Non-pigmented ciliary epithelial cell (primary cell): Measurements from ENCODE around the gene EXOC6.
"Not testable (repeated sequence)": the region's sequence is repeated elsewhere in the genome, so short reads cannot be mapped to it uniquely, and the experiment has no call there.

Source experiments
- DNase-seq: peaks from one replicate; pipeline ENCODE4 v3.0.0-alpha.2; 2010; ENCODE audit warnings: low read depth

The EXOC6 gene

DNA sequence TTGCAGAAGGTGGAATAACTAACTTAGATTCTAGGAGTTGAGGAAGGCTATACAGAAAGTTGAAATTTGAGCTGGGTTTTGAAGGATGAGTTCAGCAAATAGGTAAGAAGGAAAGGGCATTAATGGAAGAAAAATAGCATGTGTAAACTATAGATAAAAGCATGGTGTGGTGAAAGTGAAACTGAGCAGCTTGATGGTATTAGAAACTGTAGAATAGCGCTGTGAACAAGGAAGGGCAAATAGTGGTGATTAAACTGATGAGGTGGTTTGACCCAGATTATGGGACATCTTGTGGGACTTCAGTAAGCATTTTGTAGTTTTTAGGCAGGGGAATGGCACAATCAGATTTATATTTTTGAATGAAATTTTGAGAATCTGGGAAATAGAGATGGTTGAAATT, 90.5 kb downstream of the EXOC6 start:
- DNase-seq, result no peak

DNA sequence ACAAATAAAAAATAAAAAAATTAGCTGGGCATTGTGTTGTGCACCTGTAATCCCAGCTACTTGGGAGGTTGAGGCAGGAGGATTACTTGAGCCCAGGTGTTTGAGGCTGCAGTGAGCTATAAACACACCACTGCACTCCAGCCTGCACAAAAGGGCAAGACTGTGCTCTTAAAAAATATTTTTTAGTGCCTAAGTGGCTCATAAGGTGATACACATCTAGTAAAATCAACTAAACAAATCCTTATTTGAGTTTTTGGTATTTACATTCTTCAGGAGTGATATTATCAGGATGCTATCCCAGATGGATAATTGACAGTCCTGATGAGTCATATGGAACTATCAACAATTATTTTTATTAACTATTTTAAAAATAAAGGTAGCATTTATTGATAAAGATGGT, 93.9 kb downstream of the EXOC6 start:
- DNase-seq, result no peak

DNA sequence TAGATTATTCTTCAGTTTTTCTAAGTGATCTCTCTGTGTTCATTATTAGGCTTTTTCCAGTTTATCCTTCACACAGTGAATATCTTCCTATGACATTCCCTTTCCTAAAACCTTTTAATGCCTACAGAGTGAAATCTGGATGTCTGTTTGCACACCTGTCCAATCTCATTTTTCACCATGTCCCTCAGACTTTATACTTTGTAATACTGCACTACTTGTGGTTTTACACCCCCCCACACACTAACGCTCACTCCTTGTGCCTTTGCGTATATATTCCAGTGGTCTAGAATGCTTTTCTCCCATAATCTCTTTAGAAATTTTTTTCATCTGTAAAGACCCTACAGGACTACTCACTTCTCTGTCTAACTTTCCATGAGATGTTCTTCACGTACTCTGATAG, 98.2 kb downstream of the EXOC6 start:
- no peak for DNase-seq

DNA sequence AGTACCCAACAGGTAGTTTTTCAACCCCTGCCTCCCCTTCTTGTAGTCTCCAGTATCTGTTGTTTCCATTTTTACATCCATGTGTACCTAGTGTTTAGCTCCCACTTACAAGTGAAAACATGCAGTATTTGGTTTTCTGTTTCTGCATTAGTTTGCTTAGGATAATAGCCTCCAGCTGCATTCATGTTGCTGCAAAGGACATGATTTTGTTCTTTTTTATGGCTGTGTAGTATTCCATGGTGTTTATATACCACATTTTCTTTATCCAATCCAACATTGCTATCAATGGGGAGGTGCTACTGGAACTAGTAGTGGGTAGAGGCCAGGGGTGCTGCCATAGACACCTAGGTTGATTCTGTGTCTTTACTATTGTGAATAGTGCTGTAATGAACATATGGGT, 104.3 kb downstream of the EXOC6 start:
- not testable (repeated sequence) for DNase-seq

DNA sequence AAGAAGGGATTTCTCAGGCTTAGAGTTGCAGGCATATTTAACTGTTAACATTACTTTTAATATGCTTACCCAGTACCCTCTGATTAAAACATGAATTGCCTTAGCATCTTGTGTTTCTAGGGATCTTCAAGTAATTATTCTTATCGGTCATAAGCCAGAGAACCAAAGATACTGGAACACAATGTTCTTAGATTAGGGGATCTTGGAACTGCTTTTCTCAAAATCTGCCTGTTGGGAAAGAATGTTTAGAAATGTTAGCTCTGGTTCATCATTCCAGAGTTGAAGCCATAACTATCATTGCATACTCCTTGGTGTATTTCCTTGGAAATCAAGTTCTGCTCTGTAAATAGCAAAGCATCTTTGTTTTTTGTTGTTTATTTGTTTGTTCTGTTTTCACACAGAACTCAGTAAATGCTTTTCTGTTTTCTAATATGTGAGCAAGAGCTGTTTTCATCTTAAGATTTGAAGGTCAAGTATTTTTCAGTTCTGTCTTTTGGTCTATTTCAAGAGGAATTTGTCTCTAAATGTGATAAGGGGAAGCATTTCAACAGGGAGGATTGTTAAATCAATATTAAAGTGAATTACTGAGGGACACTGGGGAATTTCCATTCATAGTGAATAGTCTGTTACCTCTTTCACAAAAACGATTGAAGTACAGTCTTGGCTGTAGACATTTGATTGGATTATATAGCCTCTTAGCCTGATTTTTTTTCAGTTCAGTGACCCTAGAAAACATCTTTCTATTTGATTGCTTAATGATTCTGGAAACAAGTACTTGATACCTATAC, 109.1 kb downstream of the EXOC6 start:
- no peak for DNase-seq

DNA sequence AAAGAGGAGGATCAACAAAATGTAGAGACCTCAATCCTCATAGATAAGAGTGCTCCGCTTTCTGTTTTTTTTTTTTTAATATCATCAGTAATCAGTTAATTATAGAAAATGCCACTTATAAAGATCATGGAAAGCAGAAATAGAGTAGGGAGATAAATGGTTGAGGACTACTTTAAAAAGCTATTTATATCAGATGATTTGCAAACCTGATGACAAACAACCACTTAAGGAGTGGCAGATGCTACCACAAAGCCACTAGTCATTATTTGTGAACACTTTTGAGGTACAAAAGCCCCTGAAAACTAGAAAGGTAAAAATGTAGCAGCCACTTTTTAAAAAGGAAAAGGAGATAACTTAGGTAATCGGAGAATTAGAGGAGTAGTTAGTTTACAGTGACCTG, 113.3 kb downstream of the EXOC6 start:
- no peak for DNase-seq

DNA sequence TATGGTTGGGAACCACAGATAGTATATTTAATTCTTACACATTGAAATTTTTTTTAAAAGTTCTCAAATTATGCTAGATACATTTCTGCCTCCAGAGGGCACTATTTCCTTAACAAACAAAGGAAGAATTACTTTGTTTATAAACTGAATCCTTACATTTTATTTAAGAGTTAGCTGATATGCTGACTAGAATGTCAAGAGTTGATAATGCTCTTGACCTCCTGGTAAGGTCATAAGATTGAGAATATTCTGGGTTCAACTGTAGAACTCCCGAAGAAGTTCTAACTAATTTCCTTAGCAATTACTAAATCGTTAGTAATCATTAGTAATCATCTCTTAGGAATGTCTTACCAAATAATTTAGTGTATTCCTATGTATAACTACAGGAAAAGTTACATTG, 117.0 kb downstream of the EXOC6 start:
- DNase-seq, result peak; percentile 19

DNA sequence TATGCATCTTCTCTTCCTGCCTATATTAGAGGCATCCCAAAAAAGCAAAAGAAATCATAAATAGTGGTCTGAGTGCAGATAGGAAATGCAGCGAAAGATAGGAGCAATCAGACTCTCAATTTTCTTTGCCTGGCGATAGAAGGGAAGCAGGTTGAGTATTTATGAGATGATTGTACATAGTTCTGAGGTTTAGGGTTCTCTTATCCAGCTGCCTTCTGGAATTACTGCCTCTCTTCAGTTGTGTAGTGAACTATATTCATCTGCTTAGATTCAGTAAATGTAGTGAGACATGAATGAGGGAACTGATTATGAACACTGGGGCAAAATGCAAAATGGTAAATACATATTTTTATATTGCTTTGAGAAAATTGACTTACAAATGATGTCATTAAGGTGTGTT, 119.3 kb downstream of the EXOC6 start:
- DNase-seq, result no peak

DNA sequence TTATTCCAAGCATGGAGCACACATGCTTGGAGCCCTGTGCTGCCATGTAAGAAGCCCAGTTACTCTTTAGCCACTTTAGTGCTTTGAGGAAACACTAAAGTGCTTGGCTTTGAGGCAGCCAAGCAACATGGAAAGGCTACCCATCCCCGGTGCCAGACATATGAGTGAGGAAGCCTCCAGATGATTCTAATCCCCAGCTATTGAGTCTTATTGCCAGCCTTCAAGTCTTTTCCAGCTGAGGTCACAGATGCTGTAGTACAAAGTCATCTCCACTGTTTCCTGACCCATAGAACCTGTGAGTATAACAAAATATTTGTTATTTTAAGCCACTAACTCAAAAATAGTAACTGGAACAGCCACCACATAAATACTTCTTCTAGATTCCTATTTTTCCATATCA, 120.8 kb downstream of the EXOC6 start:
- no peak for DNase-seq

DNA sequence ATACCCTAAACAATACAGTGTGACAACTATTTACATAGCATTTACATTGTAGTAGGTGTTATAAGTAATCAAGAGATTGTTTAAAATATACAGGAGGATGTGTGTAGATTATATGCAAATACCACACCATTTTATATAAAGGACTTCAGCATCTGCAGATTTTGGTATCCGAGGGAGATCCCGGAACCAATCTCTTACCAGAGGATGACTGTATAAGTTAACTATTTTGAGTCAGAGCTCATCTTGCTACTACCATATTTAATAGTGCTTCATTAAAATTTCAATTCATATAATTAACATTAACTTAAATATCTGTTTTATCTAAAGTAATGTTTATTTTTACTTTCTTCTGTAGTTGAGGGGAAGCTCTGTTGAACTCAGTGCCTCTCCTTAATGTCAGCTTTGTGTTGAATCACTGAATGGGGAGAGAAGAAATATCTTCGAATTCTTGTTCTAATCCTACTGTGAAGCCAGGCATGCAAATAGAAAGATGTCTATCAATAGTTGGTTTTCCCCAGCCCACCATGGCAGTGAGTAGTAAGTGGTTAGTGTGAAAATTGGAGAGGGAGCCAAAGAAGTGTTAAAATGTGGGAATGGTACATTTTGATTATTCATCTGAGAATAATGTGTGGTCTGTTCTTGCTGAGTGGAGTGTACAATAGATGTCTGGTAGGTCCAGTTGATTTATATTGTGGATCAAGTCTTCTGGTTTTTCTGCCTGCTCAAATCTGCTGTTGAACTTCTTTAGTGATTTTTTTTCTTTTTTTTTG, 122.2 kb downstream of the EXOC6 start:
- DNase-seq, result no peak

DNA sequence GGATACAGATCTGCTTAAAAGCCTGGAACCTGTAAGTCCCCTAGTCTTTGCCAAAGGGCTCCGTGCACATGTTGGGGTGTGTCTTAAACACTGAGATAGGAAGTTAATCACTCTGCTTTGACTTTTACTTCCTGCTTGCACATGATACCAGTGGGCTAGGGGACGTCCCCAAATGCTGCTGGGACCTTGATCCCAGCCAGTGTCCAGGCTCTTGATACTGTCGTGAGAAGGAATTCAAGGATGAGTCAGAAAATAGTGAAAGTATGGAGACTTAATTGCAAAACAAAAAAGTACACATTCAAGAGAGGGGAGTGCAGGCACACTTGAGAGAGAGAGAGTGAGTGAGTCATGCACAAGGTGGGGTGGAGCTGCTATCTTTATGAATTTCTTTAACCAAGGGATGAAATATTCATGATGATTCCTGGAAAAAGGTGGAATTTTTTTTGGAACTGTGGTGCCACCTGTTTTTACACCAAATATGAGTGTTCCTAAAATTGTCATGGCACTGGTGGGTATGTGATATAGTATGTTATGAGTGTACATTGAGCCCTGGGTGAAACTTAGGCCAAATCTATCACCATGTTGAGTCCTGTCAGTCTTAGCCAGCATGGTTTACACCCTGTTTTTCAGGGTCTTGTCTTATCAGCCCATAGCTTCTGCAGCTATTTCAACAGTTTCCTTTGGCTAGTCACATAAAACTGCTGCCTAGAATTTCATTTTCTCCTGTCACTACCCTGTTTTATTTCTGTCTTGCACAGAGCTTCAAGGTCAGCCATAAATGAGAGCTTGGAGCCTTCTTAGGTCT, 123.9 kb downstream of the EXOC6 start:
- no peak for DNase-seq

DNA sequence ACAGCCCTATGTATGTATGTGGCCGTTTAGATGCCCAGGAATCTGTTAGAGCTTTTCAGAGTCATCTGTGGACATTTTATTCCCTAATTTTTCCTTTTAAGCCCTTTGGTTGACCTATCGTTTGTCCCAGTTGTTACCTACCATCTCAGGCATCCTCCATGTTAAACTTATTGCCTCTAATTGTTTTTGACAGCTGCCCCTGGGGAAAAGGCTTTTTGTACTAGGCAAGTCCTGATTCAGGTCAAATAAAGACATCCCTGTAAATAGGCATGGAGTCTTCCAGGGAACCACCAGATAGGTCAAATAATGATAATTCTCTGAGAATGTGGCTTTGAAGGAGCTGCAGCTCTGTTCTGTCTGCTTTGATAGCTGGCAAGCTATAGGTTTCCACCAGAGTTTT, 124.6 kb downstream of the EXOC6 start:
- DNase-seq, result no peak

DNA sequence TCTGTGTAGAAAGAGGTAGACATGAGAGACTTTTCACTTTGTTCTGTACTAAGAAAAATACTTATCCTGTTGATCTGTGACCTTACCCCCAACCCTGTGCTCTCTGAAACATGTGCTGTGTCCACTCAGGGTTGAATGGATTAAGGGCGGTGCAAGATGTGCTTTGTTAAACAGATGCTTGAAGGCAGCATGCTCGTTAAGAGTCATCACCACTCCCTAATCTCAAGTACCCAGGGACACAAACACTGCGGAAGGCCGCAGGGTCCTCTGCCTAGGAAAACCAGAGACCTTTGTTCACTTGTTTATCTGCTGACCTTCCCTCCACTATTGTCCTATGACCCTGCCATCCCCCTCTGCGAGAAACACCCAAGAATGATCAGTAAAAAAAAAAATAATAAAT, 128.0 kb downstream of the EXOC6 start:
- DNase-seq, result not testable (repeated sequence)

DNA sequence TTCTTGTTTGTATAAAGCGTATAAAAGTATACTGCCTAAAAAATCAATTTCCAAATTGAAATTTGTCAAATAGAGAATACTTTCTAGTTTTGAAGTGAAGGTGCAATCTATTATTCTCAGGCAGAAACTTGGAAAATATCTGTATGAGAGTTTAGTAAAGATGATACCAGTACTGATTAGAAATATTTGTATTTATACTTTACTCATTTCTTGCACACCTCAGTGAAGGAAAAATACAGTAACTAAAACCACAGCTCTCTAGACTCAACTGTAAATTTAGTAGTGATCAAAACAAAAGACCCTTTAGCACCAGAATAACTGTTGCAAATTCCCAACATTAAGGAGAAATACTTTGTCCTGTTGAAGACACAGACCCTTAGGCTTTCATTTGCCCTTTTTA, 140.9 kb downstream of the EXOC6 start:
- no peak for DNase-seq

DNA sequence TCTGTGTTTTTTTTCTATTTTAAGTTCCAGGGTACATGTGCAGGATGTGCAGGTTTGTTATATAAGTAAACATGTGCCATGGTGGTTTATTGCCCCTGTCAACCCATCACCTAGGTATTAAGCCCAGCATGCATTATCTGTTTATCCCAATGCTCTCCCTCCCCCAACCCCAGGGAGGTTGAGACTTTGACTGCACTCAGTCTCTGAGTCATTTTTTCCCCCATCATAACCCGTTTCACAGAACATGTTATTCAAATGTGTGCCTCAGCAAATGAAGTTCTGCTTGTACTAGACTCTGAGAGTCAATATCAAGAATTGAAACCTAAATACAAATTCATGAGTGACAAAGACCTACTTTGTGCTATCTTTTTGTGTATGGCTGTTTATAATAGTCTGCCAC, 142.3 kb downstream of the EXOC6 start:
- DNase-seq, result no peak

DNA sequence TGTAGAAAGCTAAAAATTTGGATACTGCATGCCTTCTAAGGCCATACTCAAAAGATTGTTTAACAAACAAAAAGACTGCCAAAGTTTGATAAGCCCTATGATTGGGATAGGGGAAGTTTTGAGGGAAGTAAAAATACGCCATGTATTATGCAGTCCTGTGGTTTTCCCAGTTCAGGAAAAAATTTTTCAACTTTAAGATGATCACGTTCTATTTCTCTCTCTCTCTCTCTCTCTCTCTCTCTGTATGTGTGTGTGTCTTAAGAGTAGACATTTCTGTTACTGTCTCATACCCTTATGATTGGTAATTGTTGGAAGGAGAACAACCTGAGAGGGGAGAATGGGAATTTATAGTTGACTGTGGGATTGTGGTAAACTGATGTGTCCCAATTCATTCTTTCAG, 143.2 kb downstream of the EXOC6 start:
- DNase-seq, result no peak

DNA sequence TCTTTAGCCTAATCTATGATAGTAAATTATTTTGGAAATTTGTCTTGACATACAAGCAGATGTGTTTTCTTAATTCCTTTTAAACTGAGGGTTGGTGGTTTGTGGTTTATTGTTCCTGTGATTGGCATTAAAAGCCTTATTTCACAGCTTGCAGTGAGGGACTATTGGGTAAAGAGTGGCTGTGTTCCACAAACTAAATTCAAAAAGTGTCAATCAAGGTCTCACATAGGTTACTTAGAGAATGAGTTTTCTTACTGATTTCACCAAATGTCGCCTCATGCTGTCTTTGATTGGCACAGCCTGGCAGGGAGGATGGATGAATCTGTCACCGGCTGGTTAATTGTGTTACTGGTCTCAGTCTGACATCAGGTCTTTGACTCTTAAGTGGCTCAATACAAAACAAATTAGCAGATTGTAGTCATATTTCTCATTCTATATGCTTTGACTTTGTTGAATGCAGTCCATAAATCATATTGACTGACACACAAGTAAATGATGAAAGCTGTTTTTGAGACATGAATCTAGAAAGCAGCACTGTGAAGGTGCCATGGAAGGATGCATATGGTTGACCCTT, 145.5 kb downstream of the EXOC6 start:
- no peak for DNase-seq

DNA sequence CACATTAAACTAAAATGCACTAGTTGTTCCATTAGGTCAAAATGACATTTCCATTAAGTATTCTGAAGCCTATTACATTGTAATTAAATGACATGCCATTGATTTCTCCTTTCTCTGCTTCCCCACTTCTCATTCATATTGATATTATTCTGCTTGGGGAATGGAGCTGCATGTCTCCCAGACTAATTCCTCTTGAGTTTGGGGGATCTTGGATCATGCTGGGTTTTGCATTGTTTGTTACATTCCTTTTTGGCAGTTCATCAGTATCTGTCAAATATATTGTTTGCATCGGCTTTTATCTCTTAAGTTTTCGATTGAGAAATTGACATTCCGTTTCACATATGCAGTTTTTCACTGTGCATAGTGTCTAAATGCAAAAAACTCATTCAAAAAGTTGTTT, 147.2 kb downstream of the EXOC6 start:
- DNase-seq, result no peak

DNA sequence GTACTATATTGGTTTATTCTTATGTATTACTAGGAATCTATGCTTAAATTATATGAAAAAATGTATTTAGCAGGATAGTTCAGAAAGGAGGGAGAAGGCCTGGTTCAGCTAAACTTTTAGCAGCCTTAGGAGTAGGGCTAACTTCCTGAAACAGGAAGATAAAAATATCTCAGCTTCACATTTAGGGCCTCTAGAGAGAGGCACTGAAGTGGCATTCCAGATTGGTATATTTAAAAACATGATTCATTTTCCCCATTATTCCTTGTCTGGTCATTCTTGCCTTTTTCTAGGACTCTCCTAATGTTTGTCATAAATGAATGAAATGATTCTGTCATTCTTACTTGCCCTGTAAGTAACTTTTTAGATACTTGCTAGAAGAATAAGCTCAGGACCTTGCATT, 149.3 kb downstream of the EXOC6 start:
- DNase-seq, result no peak

DNA sequence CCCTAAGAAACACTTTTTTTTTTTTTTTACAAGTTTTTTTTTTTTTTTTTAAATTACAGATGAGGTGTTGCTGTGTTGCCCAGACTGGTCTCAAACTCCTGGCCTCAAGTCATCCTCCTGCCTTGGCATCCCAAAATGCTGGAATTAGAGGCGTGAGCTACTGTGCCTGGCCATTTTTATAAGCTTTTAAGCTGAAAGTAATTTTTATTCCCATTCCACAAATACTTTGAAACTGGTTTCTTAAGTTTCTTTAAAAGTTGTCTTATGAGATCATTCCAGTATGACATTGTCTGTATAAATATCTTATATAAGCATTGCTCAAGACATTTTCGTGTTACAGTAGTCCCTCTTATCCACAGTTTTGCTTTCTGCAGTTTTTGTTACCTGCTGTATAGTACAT, 150.9 kb downstream of the EXOC6 start:
- no peak for DNase-seq

DNA sequence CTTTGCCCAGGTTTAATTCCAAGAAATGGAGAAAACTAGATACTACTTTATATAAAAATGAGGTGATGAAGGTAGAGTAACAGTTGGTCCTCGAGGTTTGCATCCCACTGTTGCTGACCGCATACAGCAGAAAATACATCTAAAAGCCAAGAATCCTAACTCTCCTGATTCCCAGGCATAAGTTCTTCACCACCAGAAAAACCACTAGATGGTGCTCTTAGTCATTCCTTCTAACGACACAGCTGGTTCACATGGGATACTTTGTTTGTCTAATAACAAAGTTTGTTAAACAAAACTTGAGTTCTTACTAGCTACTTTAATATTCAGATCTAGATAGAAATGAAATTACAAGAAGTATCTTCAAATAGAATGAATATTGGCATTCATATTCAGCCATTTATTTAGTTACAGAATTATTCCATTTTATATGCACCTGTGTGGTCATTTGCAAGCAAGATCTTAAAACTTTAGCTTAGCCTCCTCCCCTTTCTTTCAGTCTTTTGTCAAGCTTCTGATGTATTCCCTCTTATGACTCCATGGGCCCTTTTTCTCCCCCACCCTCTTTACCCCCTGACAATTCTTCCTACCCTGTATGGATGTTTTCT, 158.2 kb downstream of the EXOC6 start:
- DNase-seq, result peak; percentile 22

DNA sequence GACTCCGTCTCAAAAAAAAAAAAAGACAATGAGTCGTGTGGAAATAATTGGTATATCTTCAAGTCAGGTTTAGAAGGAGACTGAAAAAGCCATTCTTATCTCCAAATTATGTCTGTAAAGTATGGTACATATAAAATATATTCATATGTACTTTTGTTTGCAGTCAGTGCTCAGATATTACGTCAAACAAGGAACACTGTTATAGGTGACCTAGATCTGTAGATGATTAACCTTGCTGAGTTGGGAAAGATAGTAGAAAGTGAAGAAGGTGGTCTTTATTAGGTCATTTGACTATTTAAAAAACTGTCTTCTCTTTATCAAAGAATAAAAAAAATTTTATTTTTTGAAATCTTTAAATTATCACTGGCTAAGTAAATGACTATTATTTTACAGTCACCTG, 167.4 kb downstream of the EXOC6 start:
- no peak for DNase-seq
